ENCODE data around the gene ITPA. TPM values are rescaled to one million over a fixed set of nuclear protein-coding genes. Genes with fewer than 3 reads are reported as not detected.

ITPA gene
- total and polyA plus RNA-seq, 2 experiments from 2014 or later = 57.5 to 81.7 TPM

GRCh38 chr20:3250091-3250504, 40.8 kb downstream of the ITPA start:
- H3K27me3 ChIP-seq (ENCODE audit: insufficient read depth) = peaks cover 34% of the 10 kb centered on the region
- no peak overlapping the region for H3K4me2 ChIP-seq
- H3K79me2 ChIP-seq (replicated peaks; ENCODE audit: insufficient read depth) = no peaks in the 10 kb centered on the region
- H3K9me2 ChIP-seq (ENCODE audit: insufficient read depth) = no peaks in the 10 kb centered on the region
- Mint-ChIP-seq H3K9me3 (no peaks in the 10 kb centered on the region), H3K4me3 (peak overlapping the region; percentile 66), H3K27me3 (ENCODE audit: insufficient read depth, low read depth, poor library complexity) (peaks cover 31% of the 10 kb centered on the region), H3K27ac (no peak overlapping the region), H3K4me1 (peaks cover 8% of the 10 kb centered on the region), H3K36me3 (ENCODE audit: low read depth) (no peaks in the 10 kb centered on the region)
- no peak overlapping the region for H3K27ac ChIP-seq (ENCODE audit: low read depth)
- ATAC-seq = peak; percentile 85
- no peak overlapping the region for H3K4me3 ChIP-seq
- H3F3A ChIP-seq (replicated peaks; ENCODE audit: low read depth) = 0 out of 2 replicates have a peak, but pooled peaks cover 14% of the 10 kb centered on the region
- peaks cover 18% of the 10 kb centered on the region for H3K4me1 ChIP-seq (ENCODE audit: insufficient read depth)
- TF ChIP-seq CTCF (conservative IDR thresholded peaks at IDR 0.05; ENCODE audit: low read depth in 2 of 2) (peak; percentile 73 to 85), CREB1 (CRISPR knock-in tag; IDR thresholded peaks at IDR 0.05; ENCODE audit: low read depth) (no peak)
- DNase-seq (ENCODE audit: low spot score) = peak; percentile 95
- H4K20me1 ChIP-seq (replicated peaks; ENCODE audit: insufficient read depth) = no peaks in the 10 kb centered on the region
- H2AFZ ChIP-seq = no peak overlapping the region
- no peaks in the 10 kb centered on the region for H3K36me3 ChIP-seq (ENCODE audit: insufficient read depth)

DNA sequence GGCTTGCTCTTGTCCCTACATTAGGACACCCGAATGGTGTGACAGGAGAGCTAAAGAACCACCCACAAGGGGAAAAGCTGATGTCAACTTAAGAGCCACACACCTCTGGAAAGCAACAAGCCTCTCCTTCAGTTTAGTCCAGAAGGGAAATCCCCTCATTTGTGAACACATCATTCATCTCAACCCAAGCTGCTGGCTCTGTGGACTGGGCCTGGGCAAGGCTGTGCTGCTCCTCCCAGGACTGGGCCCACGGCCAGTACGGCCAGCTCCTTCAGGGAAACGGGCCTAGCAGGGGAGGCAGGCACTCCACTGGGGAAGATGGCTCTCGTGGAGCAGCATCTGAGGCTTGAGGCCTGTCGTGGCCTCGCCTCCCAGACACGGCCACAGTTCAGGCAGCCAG, 42.5 kb downstream of the ITPA start:
- H3K4me3 Mint-ChIP-seq = no peak overlapping the region
- Histone ChIP-seq H2AFZ (no peak overlapping the region), H3K36me3 (ENCODE audit: insufficient read depth) (no peaks in the 10 kb centered on the region)

More for the DNA sequence above, 42.5 kb downstream of the ITPA start:
- H3K4me3 ChIP-seq = no peak overlapping the region
- no peaks in the 10 kb centered on the region for H3K9me3 Mint-ChIP-seq
- H3K9me2 ChIP-seq (ENCODE audit: insufficient read depth) = no peaks in the 10 kb centered on the region
- H3K27me3 Mint-ChIP-seq (ENCODE audit: insufficient read depth, low read depth, poor library complexity) = peaks cover 29% of the 10 kb centered on the region
- 0 out of 2 replicates have a peak, but pooled peaks cover 14% of the 10 kb centered on the region for H3F3A ChIP-seq (replicated peaks; ENCODE audit: low read depth)
- ATAC-seq (no peak), DNase-seq (ENCODE audit: low spot score) (no peak)
- H3K36me3 Mint-ChIP-seq (ENCODE audit: low read depth) = no peaks in the 10 kb centered on the region
- peaks cover 31% of the 10 kb centered on the region for H3K27me3 ChIP-seq (ENCODE audit: insufficient read depth)
- TF ChIP-seq REST (IDR thresholded peaks at IDR 0.05; ENCODE audit: unreplicated experiment) = no peak
- no peak for TF ChIP-seq JUNB (IDR thresholded peaks at IDR 0.05; ENCODE audit: unreplicated experiment)
- TF ChIP-seq EZH2phosphoT487 (IDR thresholded peaks at IDR 0.05; ENCODE audit: unreplicated experiment) = no peak
- no peak for TF ChIP-seq CTCF (conservative IDR thresholded peaks at IDR 0.05; ENCODE audit: low read depth in 2 of 2)
- no peak for TF ChIP-seq ZNF114 (CRISPR knock-in tag; IDR thresholded peaks at IDR 0.05)
- TF ChIP-seq CREB1 (CRISPR knock-in tag; IDR thresholded peaks at IDR 0.05; ENCODE audit: low read depth) = no peak
- no peak for TF ChIP-seq NANOG (IDR thresholded peaks at IDR 0.05; ENCODE audit: borderline replicate concordance)
- TF ChIP-seq STAT1 (IDR thresholded peaks at IDR 0.05; ENCODE audit: unreplicated experiment) = no peak
- H3K27ac ChIP-seq (ENCODE audit: low read depth) = no peak overlapping the region
- peaks cover 8% of the 10 kb centered on the region for H3K4me1 Mint-ChIP-seq
- H3K79me2 ChIP-seq (replicated peaks; ENCODE audit: insufficient read depth) = no peaks in the 10 kb centered on the region
- H3K27ac Mint-ChIP-seq = no peak overlapping the region
- H3K4me1 ChIP-seq (ENCODE audit: insufficient read depth) = peaks cover 18% of the 10 kb centered on the region
- H4K20me1 ChIP-seq (replicated peaks; ENCODE audit: insufficient read depth) = no peaks in the 10 kb centered on the region
- no peak overlapping the region for H3K4me2 ChIP-seq

All from GM23338 (cell line).